NCI-H187 (cell line): ENCODE results near the gene HOXB3.
A peak's percentile ranks its signal among the peaks of the same experiment; 100 is the strongest.

ENCODE experiments used
- DNase-seq, 2 experiments: peaks; one replicate each; lab custom pipeline; 2025; lab: John Stamatoyannopoulos, UW

HOXB3 gene

GRCh38 chr17:48612456-48612853 lies 22.4 kb upstream of the HOXB3 start:
- no peak for DNase-seq

DNA sequence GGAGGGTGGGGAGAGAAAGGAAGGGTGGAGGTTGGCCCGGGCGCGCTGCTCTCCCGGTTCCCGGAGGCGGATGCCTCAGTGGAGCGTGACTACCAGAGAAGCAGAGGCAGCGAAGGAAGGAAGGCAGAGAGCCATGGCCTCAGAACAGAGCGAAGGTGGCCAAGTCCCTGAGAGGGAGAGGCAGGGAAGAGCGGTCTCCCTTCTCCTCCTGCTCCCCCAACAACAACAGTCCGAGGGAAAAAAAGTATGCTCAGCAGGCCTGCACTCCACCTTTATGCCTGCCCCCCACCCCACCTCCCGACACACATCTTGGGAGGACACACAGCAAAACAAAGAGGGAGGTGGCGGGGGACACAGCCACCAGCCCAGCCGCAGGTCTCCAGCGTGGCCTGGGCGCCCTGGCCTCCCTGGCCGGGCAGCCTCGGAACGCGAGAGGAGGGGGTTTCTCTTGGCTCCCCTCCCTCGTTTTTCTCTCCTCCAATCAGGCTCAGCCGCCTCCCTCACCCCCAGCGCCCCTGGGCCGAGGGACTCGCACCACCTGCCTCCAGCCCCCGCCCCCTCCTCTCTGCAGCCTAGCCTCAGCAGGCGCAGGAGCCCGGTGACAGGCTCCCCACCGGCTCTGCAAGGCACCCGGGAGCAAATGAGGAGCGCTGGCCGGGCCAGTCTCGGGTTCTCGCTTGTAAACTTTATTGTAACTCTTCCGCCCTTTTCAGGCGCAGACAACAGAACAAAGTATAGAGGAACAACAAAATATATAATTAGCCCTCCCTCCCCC lies 21.8 kb upstream of the HOXB3 start:
- peak in 1 of 2 experiments; percentile 89 for DNase-seq

DNA sequence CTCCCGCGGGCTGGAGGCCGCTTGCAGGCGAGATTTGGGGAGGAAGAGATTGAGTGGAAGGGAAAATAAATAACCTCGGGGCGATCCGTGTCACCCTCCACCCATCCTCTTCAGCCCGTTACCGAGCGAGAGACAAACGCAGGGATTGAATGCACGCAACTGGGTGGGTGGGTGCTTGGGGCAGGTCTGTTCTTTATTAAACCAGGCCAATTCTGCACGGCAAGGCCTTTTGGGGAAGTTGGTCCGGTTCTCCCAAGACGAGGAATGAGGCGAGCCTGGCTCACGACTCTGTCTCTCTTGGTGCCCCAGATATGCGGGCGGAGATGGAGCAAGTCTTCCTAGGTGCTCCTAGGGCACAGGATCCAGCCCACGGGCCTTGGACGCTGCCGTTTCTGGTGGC lies 21.2 kb upstream of the HOXB3 start:
- no peak for DNase-seq

GRCh38 chr17:48610282-48611211 lies 20.5 kb upstream of the HOXB3 start, which contains the start of gene HOXB7:
HOXB7 (minus strand) TSS chr17:48611017; CDS start chr17:48610918, 99 bp downstream.
- DNase-seq = no peak

- DNase-seq = no peak
Measured at GRCh38 chr17:48609759-48610281, 19.8 kb upstream of the HOXB3 start.

GRCh38 chr17:48609033-48609432 lies 19.0 kb upstream of the HOXB3 start:
- DNase-seq = no peak

- DNase-seq = no peak
Measured at GRCh38 chr17:48608494-48608834, 18.4 kb upstream of the HOXB3 start.

DNA sequence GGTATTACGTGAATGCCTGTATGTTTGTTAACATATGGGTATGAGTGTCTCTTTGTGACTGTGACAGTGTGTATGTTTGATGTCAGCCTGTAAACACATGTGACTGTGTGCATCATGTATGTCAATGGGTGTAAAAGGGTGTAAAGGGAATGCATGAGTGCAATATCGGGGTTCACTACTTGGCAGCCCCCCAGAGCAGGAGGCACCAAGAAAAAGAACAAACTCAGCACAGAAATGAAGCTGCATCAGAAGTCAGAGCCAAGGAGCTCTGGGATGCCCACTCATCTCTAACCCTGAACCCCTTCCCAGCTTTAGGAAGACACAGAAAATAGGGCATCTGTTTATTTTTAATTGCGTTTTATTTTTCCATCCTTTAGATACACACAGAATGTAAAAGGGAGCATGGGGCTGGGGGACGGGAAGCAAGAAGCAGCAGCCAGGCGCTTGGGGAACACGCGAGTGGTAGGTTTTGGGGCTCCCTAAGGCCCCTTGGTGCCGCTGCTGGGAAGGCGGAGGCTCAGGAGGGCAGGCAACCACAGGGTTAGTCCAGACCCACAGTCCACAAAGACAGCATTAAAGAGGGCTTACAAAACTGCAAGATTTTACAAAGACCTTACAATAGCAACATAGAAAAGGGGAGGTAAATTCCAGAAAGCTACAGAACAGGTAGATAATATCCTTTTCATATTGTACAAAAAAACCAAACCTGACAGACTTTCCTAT lies 17.0 kb upstream of the HOXB3 start:
- DNase-seq = no peak

DNA sequence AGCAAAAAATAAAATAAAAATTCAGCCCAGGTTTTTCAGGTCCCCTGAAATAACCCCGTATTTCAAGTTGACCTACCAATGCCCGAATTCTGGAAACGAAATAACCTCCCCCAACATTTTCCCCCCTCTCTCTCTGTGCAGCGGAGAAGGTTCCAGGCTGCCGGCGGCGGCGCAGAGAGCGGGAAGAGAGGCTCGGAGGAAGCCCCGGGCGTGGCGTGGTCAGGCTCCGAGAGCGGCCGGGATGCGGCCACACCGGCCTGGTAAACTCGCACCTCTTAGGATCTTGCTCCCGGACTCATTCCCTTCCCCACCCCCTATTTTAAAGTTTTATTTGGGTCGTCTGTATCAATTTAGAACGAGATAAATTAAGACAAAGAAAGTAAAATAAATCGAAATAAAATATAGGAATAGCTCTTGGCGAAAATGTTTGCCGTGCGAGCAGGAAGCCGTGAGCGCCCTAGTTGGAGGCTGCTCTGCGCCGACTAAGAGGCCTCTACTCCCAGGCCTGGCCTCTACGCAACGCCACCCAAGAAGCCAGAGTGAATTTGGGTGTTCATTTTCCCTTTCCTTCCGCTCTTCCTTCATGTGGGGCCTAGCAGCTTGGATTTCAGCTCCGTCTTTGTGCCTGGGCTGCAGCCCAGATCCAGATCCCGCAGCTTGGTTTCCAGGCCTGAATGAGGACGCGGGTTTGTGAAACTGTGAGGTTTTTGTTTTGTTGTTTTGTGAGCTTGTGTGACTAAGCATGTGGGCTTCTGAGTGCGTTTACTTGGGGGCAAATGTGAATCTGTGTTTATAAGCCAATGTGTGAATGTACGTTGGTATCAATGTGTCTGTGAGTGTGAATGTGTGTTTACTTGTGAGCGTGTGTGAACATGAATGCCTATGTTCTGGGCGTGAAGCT lies 16.2 kb upstream of the HOXB3 start:
- DNase-seq = no peak

GRCh38 chr17:48605409-48605919 lies 15.4 kb upstream of the HOXB3 start:
- no peak for DNase-seq

DNA sequence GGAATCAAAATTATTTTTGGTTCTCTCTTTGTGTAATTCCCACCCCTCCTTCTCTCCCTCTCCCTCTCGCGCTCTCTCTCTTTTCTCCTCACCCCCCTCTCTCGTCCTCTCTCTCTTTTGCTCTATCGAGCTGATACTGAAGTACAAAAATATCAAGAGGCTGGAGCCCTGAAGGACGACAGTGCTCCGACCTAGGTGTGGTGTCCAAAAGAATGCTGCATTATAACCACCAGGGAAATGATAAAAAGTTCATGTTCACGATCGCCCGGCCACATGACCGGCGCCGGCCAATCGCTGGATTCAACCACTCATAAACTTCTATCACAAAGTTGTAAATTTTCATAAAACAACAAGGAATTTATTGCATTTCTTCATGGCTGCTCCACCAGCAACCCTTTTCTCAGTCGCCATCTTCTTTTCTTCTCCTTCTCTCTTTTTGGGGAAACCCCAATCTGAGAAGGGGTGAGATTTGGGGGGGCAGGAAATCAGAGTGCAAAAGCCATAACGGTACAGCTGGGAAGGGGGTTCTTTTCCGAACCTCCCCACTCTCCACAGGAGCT lies 14.8 kb upstream of the HOXB3 start, which contains the start of gene HOXB6:
Gene HOXB6 (minus strand): TSS at position 217 of the 560 bp plus-strand sequence. CDS start 6,836 bp downstream, outside the sequence.
- no peak for DNase-seq

GRCh38 chr17:48603959-48604769 lies 14.1 kb upstream of the HOXB3 start:
- DNase-seq = no peak

DNA sequence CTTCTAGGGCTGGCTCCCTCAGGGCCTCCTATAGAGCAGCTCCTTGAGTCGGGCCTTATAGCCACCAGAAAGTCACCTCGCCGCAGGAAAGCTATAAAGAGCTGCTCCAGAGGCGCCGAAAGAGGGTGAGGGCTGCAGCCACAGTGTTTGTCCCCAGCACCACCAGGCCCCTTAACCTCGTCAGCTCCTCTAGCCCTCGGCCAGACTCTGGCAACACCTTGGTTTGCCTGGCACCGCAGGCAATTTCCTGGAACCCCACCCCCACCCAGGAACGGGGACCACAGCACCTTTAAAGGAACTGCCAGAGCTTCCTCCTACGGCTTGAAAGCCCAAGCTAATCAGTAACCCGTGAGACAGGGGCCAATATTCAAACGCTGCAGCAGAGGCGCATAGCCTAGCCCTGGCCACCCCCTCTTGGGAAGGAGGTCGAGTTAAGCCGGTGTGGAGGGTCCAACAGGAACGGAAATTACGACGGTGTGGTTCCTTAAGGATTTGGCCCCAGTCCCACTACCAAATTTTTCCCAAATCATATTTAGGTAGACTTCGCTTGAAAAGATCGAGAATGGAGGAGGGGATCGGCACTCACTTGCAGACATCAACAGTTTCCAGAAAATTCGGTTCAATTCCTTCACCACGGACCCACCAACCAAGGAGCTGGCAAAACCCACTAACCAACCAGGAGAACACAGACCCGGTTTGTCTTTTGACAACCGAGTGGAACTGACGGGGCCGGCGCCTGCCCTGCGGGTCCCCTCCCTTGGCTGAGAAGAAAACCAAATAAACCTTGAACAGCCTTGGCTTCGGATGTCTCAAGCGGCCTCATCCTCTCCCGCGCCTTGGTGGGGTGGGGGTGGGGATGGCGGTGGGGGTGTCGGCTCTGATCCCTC lies 11.7 kb upstream of the HOXB3 start:
- DNase-seq = no peak

DNA sequence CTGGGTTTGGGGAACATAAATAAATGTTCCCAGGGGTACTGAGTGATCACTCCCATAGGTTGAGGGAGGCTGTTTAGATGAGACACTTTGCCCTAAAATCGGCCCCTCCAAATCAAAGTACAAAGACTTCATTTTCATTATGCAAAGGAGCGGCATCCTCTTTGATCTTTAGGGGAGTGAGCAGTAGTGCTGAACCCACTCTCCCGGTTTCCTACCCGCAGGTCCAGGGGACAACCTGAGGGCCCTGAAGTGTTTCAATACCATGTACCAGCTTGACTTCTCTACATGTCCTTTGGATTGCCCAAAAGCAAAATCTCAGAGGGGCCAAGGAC lies 11.1 kb upstream of the HOXB3 start:
- DNase-seq = no peak

- no peak for DNase-seq
Measured at GRCh38 chr17:48600244-48601098, 10.4 kb upstream of the HOXB3 start.

- no peak for DNase-seq
Measured at GRCh38 chr17:48599354-48599753, 9.3 kb upstream of the HOXB3 start.

GRCh38 chr17:48598736-48599135 lies 8.7 kb upstream of the HOXB3 start:
- DNase-seq = no peak
